Mammary epithelial cell (primary cell): Measurements from ENCODE around the gene UBXN11.

Experiments used
- CTCF ChIP-seq, 2 donors: IDR thresholded peaks in 1 of 2; conservative IDR thresholded peaks in 1 of 2; 2 replicates each; pipeline ENCODE4 v1.5.1; 2011 to 2012; ENCODE audit warnings: inconsistent platforms in 2 of 2, low read length in 2 of 2, mild to moderate bottlenecking in 2 of 2, control low read depth in 1 of 2, low read depth in 1 of 2; ENCODE audit not compliant: insufficient read depth in 1 of 2; ENCODE audit errors: extremely low read depth in 1 of 2
- EZH2 ChIP-seq: IDR thresholded peaks from 2 replicates; pipeline ENCODE4 v1.6.1; 2012; ENCODE audit warnings: low read length, inconsistent platforms, borderline replicate concordance

DNA sequence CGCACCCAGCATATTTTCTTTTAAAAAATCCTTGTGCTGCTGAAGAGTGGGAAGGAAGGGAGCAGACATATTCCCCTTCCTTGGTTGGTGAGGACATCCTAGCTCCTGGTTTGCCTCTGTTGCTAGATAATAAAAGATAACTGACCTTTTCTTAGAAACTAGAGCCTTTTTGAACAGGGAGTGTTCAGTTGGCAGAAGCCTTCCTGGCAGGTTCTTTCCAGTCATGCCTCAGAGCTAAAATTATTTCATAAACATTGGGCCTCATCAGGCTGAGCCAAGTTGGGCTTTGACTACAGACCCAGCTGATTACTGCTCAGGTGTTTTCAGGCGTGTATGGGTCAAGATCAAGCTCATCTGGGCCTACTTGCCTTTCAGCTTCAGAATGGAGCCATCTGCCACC, 49.2 kb downstream of the UBXN11 start:
- TF ChIP-seq CTCF (conservative IDR thresholded peaks at IDR 0.05 in 1 of 2, IDR thresholded peaks at IDR 0.05 in 1 of 2; ENCODE audit: extremely low read depth in 1 of 2, insufficient read depth in 1 of 2, low read depth in 1 of 2, low read length in 2 of 2) (no peak), EZH2 (no peak)
